OCI-LY7 (cell line): ENCODE data around the gene BCS1L. TPM values are rescaled to one million over a fixed set of nuclear protein-coding genes. Genes with fewer than 3 reads are reported as not detected.

Experiments
- BruUV-seq: library from RNA; stranded (reverse); fragments of 400-500 nt; replicated peaks from 2 replicates; lab custom pipeline; 2021; lab: Mats Ljungman, UMichigan
- CTCF ChIA-PET: fragments of 300-600 bp; sonication (Branson Sonifier 250); formaldehyde crosslinking; loops from one replicate; lab custom pipeline; 2022; ENCODE audit warnings: antibody characterized with exemption; ENCODE audit not compliant: unreplicated experiment; lab: Charles Lee
- POLR2A ChIA-PET: fragments of 300-600 bp; sonication (Branson Sonifier 250); formaldehyde crosslinking; loops from one replicate; lab custom pipeline; 2022; ENCODE audit warnings: antibody characterized with exemption; lab: Charles Lee
- DNase-seq: peaks from one replicate; pipeline ENCODE4 v3.0.0-alpha.2; 2015; ENCODE audit warnings: low spot score
- H2AFZ ChIP-seq: fragments of 200-600 bp; sonication (generic), shearing (Covaris generic); 2 replicates; pipeline ENCODE4 v1.6.1; 2014; ENCODE audit warnings: mild to moderate bottlenecking, antibody characterized with exemption, low read length, moderate library complexity
- H3K27ac ChIP-seq: fragments of 200-600 bp; sonication (generic); 2 replicates; pipeline ENCODE4 v1.5.1; 2014; ENCODE audit warnings: mixed run types, low read depth, mild to moderate bottlenecking, moderate library complexity, low read length, inconsistent platforms; ENCODE audit not compliant: poor library complexity, severe bottlenecking
- H3K36me3 ChIP-seq: fragments of 200-600 bp; sonication (generic); 2 replicates; pipeline ENCODE4 v1.6.1; 2014; ENCODE audit warnings: mild to moderate bottlenecking, antibody characterized with exemption, low read length, moderate library complexity, mixed read lengths; ENCODE audit not compliant: insufficient read depth
- H3K4me1 ChIP-seq: fragments of 200-600 bp; sonication (generic); 2 replicates; pipeline ENCODE4 v1.5.1; 2014; ENCODE audit warnings: mild to moderate bottlenecking, low read length; ENCODE audit not compliant: insufficient read depth, poor library complexity, severe bottlenecking
- H3K4me2 ChIP-seq: fragments of 200-600 bp; sonication (generic); 2 replicates; pipeline ENCODE4 v1.6.1; 2014; ENCODE audit warnings: mild to moderate bottlenecking, low read length
- H3K4me3 ChIP-seq: fragments of 200-600 bp; sonication (generic); 2 replicates; pipeline ENCODE4 v1.5.1; 2014; ENCODE audit warnings: mild to moderate bottlenecking, low read depth, low read length; ENCODE audit not compliant: poor library complexity, severe bottlenecking
- H3K79me2 ChIP-seq: fragments of 200-600 bp; sonication (generic); 2 replicates; pipeline ENCODE4 v1.6.1; 2016; ENCODE audit warnings: low read depth, mild to moderate bottlenecking, low read length, moderate library complexity, mixed read lengths; ENCODE audit not compliant: insufficient read depth
- H3K9me2 ChIP-seq: fragments of 200-600 bp; sonication (generic); 2 replicates; pipeline ENCODE4 v1.6.1; 2016; ENCODE audit warnings: mild to moderate bottlenecking, low read length, mixed read lengths; ENCODE audit not compliant: insufficient read depth
- H3K9me3 ChIP-seq: fragments of 200-600 bp; sonication (generic); 2 replicates; pipeline ENCODE4 v1.6.1; 2014; ENCODE audit warnings: mild to moderate bottlenecking, mixed run types, low read length, mixed read lengths
- H4K20me1 ChIP-seq: fragments of 200-600 bp; sonication (generic); 2 replicates; pipeline ENCODE4 v1.6.1; 2014; ENCODE audit warnings: mild to moderate bottlenecking, antibody characterized with exemption, low read length, moderate library complexity, mixed read lengths; ENCODE audit not compliant: insufficient read depth
- EZH2phosphoT487 ChIP-seq: fragments of 200-600 bp; sonication (generic); IDR thresholded peaks from 2 replicates; pipeline ENCODE4 v1.6.1; 2018; ENCODE audit warnings: low read depth, borderline replicate concordance, mild to moderate bottlenecking, mixed run types, antibody characterized with exemption, low read length, moderate library complexity, mixed read lengths
- intact Hi-C: fragments of 100-400 bp; cut with micrococcal nuclease; formaldehyde crosslinking; loops from one replicate; pipeline ENCODE4 v1.10.0; 2022; ENCODE audit not compliant: unreplicated experiment
- total RNA-seq, 2 experiments: library from RNA; depleted of rRNA in 1 of 2; stranded (reverse); fragments of >200 nt in 1 of 2; shearing (Covaris generic) in 1 of 2; gene quantifications; 2 replicates each; pipeline ENCODE4 v1.2.3, GENCODE V29; 2014 to 2022
- TF ChIP-seq, protein P1 (sequence below): fragments of 200-600 bp; sonication (generic); conservative IDR thresholded peaks from 2 replicates; pipeline ENCODE4 v1.5.1; 2014; ENCODE audit warnings: mild to moderate bottlenecking, antibody characterized with exemption, low read length, moderate library complexity, mixed read lengths

Gene BCS1L
- total RNA-seq, 2 experiments from 2014 or later: 48.0 to 54.9 TPM

GRCh38 chr2:218694405-218695145, 35.1 kb downstream of the BCS1L start:
- Histone ChIP-seq H3K9me2 (no peaks in the 10 kb centered on the region), H3K27ac (no peak overlapping the region), H3K4me2 (no peak overlapping the region), H2AFZ (no peak overlapping the region), H4K20me1 (no peaks in the 10 kb centered on the region), H3K4me3 (no peak overlapping the region), H3K36me3 (no peaks in the 10 kb centered on the region), H3K4me1 (no peaks in the 10 kb centered on the region), H3K9me3 (no peaks in the 10 kb centered on the region), H3K79me2 (no peaks in the 10 kb centered on the region)
- no TSS peak for BruUV-seq
- POLR2A ChIA-PET: interaction anchor here (0.6 to 0.9 kb wide), 2 partner anchors 129 to 459 kb away, joined by 3 to 4 read pairs; no protein-coding TSS in a partner anchor
- TF ChIP-seq, protein P1, sequence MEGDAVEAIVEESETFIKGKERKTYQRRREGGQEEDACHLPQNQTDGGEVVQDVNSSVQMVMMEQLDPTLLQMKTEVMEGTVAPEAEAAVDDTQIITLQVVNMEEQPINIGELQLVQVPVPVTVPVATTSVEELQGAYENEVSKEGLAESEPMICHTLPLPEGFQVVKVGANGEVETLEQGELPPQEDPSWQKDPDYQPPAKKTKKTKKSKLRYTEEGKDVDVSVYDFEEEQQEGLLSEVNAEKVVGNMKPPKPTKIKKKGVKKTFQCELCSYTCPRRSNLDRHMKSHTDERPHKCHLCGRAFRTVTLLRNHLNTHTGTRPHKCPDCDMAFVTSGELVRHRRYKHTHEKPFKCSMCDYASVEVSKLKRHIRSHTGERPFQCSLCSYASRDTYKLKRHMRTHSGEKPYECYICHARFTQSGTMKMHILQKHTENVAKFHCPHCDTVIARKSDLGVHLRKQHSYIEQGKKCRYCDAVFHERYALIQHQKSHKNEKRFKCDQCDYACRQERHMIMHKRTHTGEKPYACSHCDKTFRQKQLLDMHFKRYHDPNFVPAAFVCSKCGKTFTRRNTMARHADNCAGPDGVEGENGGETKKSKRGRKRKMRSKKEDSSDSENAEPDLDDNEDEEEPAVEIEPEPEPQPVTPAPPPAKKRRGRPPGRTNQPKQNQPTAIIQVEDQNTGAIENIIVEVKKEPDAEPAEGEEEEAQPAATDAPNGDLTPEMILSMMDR: no peak
- no peak for TF ChIP-seq EZH2phosphoT487
- CTCF ChIA-PET: no interaction called here
- intact Hi-C loops: no loop called here
- DNase-seq: no peak

DNA sequence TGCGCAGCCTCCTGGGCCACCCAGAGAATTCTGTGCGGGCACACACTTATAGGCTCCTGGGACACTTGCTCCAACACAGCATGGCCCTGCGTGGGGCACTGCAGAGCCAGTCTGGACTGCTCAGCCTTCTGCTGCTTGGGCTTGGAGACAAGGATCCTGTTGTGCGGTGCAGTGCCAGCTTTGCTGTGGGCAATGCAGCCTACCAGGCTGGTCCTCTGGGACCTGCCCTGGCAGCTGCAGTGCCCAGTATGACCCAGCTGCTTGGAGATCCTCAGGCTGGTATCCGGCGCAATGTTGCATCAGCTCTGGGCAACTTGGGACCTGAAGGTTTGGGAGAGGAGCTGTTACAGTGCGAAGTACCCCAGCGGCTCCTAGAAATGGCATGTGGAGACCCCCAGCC, 39.4 kb downstream of the BCS1L start:
- no peaks in the 10 kb centered on the region for H3K36me3 ChIP-seq
- H3K4me2 ChIP-seq: no peak overlapping the region
- DNase-seq: no peak
- no peaks in the 10 kb centered on the region for H4K20me1 ChIP-seq
- H3K9me3 ChIP-seq: no peaks in the 10 kb centered on the region
- no peak overlapping the region for H2AFZ ChIP-seq
- TF ChIP-seq EZH2phosphoT487: no peak
- TF ChIP-seq, protein P1: no peak
- H3K4me1 ChIP-seq: no peaks in the 10 kb centered on the region
- no TSS peak for BruUV-seq
- POLR2A ChIA-PET: interaction anchor here (0.7 to 1.1 kb wide), 2 partner anchors 12 kb away, joined by 3 to 4 read pairs; partner anchors contain the start of gene TTLL4
- CTCF ChIA-PET: no interaction called here
- no peaks in the 10 kb centered on the region for H3K79me2 ChIP-seq
- intact Hi-C loops: no loop called here
- no peaks in the 10 kb centered on the region for H3K9me2 ChIP-seq
- H3K27ac ChIP-seq: no peak overlapping the region
- H3K4me3 ChIP-seq: no peak overlapping the region

GRCh38 chr2:218701806-218702205, 42.3 kb downstream of the BCS1L start:
- Histone ChIP-seq H4K20me1 (no peaks in the 10 kb centered on the region), H3K27ac (no peak overlapping the region), H3K79me2 (no peaks in the 10 kb centered on the region), H3K4me2 (no peak overlapping the region), H3K9me3 (no peaks in the 10 kb centered on the region), H3K4me1 (no peaks in the 10 kb centered on the region), H3K9me2 (no peaks in the 10 kb centered on the region), H3K36me3 (no peaks in the 10 kb centered on the region), H3K4me3 (no peak overlapping the region), H2AFZ (no peak overlapping the region)
- CTCF ChIA-PET: no interaction called here
- POLR2A ChIA-PET: interaction anchor here (1.3 kb wide), 2 partner anchors 44 to 74 kb away, joined by 3 read pairs; no protein-coding TSS in a partner anchor
- DNase-seq: no peak
- no TSS peak for BruUV-seq
- TF ChIP-seq, protein P1: no peak
- TF ChIP-seq EZH2phosphoT487: no peak
- intact Hi-C loops: no loop called here
